Thyroid gland (tissue), 4 donors: ENCODE results near the gene NUDT13.

ENCODE experiments used
- CTCF ChIP-seq, 6 experiments: fragments of 200-600 bp in 3 of 6; fragments of 450-650 bp in 3 of 6; sonication (generic) in 3 of 6; IDR thresholded peaks; one replicate each; pipeline ENCODE4 v1.5.1; 2016 to 2019; ENCODE audit warnings: antibody characterized with exemption in 6 of 6, mild to moderate bottlenecking in 2 of 6, inconsistent platforms in 1 of 6, moderate library complexity in 1 of 6
- POLR2A ChIP-seq, 2 donors: fragments of 450-650 bp; IDR thresholded peaks; one replicate each; pipeline ENCODE4 v1.6.1; 2017; ENCODE audit warnings: antibody characterized with exemption in 2 of 2, mild to moderate bottlenecking in 2 of 2, moderate library complexity in 1 of 2

DNA sequence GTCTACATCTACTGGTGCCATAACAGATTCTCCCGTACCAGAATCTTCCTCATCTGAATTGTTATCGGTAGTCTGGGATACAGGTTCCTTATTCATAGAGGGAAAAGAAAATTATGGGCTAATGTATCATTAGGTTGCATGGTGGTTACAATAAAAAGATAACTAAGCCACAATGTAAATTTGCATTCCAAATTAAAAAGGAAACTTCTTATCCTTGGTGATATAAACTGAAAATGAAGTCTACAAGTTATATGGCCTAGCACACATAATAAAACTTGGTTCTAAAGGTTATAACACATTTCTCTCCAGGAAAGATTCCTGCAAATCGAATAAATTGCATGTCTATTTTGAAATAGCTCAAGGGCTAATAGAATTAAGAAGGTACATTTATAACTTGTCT is 24.5 kb downstream of the NUDT13 start:
- no peak for TF ChIP-seq CTCF (IDR thresholded peaks at IDR 0.05)
- no peak for TF ChIP-seq POLR2A (IDR thresholded peaks at IDR 0.05)
